WTC11 (cell line): Measurements from ENCODE around the gene IGF2BP3. TPM values are rescaled to one million over a fixed set of nuclear protein-coding genes. Genes with fewer than 3 reads are reported as not detected.
A peak's percentile ranks its signal among the peaks of the same experiment; 100 is the strongest.

Source experiments
- ATAC-seq: fragments of 200-7000 bp; cut with Tn5 transposase; 2 replicates; pipeline ENCODE4 v1.10.0; 2021; ENCODE audit warnings: mild to moderate bottlenecking, moderate library complexity
- CTCF ChIA-PET: fragments of 300-600 bp; sonication (Branson Sonifier 250); formaldehyde crosslinking; loops from one replicate; lab custom pipeline; 2021; ENCODE audit warnings: antibody characterized with exemption; lab: Charles Lee
- POLR2A ChIA-PET: fragments of 350-600 bp; sonication (Branson Sonifier 250); formaldehyde crosslinking; loops from one replicate; lab custom pipeline; 2021; ENCODE audit warnings: antibody characterized with exemption; lab: Charles Lee
- DNase-seq: peaks from one replicate; pipeline ENCODE4 v3.0.0; 2021; ENCODE audit warnings: low spot score
- H3K27ac Mint-ChIP-seq: 2 replicates; pipeline ENCODE4 v1.8.0; 2021; ENCODE audit warnings: mixed read lengths
- H3K27me3 Mint-ChIP-seq: 2 replicates; pipeline ENCODE4 v1.8.0; 2021; ENCODE audit warnings: low read depth, mild to moderate bottlenecking, moderate library complexity, mixed read lengths
- H3K36me3 Mint-ChIP-seq: 2 replicates; pipeline ENCODE4 v1.8.0; 2021; ENCODE audit warnings: mixed read lengths
- H3K4me1 Mint-ChIP-seq: 2 replicates; pipeline ENCODE4 v1.8.0; 2022; ENCODE audit warnings: mixed read lengths
- H3K4me3 Mint-ChIP-seq: 2 replicates; pipeline ENCODE4 v1.8.0; 2021; ENCODE audit warnings: mild to moderate bottlenecking, moderate library complexity, mixed read lengths
- H3K9me3 Mint-ChIP-seq: 2 replicates; pipeline ENCODE4 v1.8.0; 2021; ENCODE audit warnings: mixed read lengths
- CTCF ChIP-seq: fragments of 200-600 bp; IDR thresholded peaks from 2 replicates; pipeline ENCODE4 v1.8.0; 2022; ENCODE audit warnings: antibody characterized with exemption
- E2F1 ChIP-seq: sonication (generic); formaldehyde crosslinking; IDR thresholded peaks from 2 replicates; pipeline ENCODE4 v1.8.0; 2022; ENCODE audit warnings: mild to moderate bottlenecking, missing genetic modification reagents
- ESRRA ChIP-seq: sonication (generic); formaldehyde crosslinking; IDR thresholded peaks from 2 replicates; pipeline ENCODE4 v1.8.1; 2022; ENCODE audit warnings: mild to moderate bottlenecking, missing genetic modification reagents, borderline replicate concordance
- FOXJ3 ChIP-seq: sonication (generic); formaldehyde crosslinking; IDR thresholded peaks from 2 replicates; pipeline ENCODE4 v1.9.0; 2021; ENCODE audit warnings: missing genetic modification reagents, mild to moderate bottlenecking, borderline replicate concordance
- FOXP1 ChIP-seq: sonication (generic); formaldehyde crosslinking; IDR thresholded peaks from 2 replicates; pipeline ENCODE4 v1.8.0; 2022; ENCODE audit warnings: missing genetic modification reagents, mild to moderate bottlenecking, moderate library complexity, borderline replicate concordance
- HMGXB4 ChIP-seq: sonication (generic); formaldehyde crosslinking; IDR thresholded peaks from 2 replicates; pipeline ENCODE4 v1.8.1; 2023; ENCODE audit warnings: mild to moderate bottlenecking, moderate library complexity, missing genetic modification reagents
- JUN ChIP-seq: sonication (generic); formaldehyde crosslinking; IDR thresholded peaks from 2 replicates; pipeline ENCODE4 v1.8.0; 2023; ENCODE audit warnings: mild to moderate bottlenecking, missing genetic modification reagents
- KAT7 ChIP-seq: sonication (generic); formaldehyde crosslinking; IDR thresholded peaks from 2 replicates; pipeline ENCODE4 v1.8.1; 2023; ENCODE audit warnings: missing genetic modification reagents, mild to moderate bottlenecking, borderline replicate concordance
- NFE2L1 ChIP-seq: sonication (generic); formaldehyde crosslinking; IDR thresholded peaks from 2 replicates; pipeline ENCODE4 v1.8.1; 2023; ENCODE audit warnings: missing genetic modification reagents
- NR2C2 ChIP-seq: sonication (generic); formaldehyde crosslinking; IDR thresholded peaks from 2 replicates; pipeline ENCODE4 v1.8.0; 2022; ENCODE audit warnings: mild to moderate bottlenecking, missing genetic modification reagents
- PREB ChIP-seq: sonication (generic); formaldehyde crosslinking; IDR thresholded peaks from 2 replicates; pipeline ENCODE4 v1.8.1; 2022; ENCODE audit warnings: mild to moderate bottlenecking, missing genetic modification reagents, moderate library complexity, borderline replicate concordance
- PRRX2 ChIP-seq: fragments of 250-450 bp; sonication (Bioruptor Pico); IDR thresholded peaks from 2 replicates; pipeline ENCODE4 v1.8.0; 2021; ENCODE audit warnings: mild to moderate bottlenecking
- RELA ChIP-seq: sonication (generic); formaldehyde crosslinking; IDR thresholded peaks from 2 replicates; pipeline ENCODE4 v1.8.1; 2022; ENCODE audit warnings: missing genetic modification reagents, mild to moderate bottlenecking, borderline replicate concordance
- RORB ChIP-seq: fragments of 250-450 bp; sonication (Bioruptor Pico); IDR thresholded peaks from 2 replicates; pipeline ENCODE4 v1.9.0; 2021; ENCODE audit warnings: mild to moderate bottlenecking
- SMAD3 ChIP-seq: sonication (generic); formaldehyde crosslinking; IDR thresholded peaks from 2 replicates; pipeline ENCODE4 v1.8.0; 2022; ENCODE audit warnings: missing genetic modification reagents, mild to moderate bottlenecking, borderline replicate concordance
- TP53 ChIP-seq: sonication (generic); formaldehyde crosslinking; IDR thresholded peaks from 2 replicates; pipeline ENCODE4 v1.8.1; 2023; ENCODE audit warnings: mild to moderate bottlenecking, missing genetic modification reagents
- USF1 ChIP-seq: sonication (generic); formaldehyde crosslinking; IDR thresholded peaks from 2 replicates; pipeline ENCODE4 v1.8.0; 2022; ENCODE audit warnings: mild to moderate bottlenecking, missing genetic modification reagents
- USF2 ChIP-seq: sonication (generic); formaldehyde crosslinking; IDR thresholded peaks from 2 replicates; pipeline ENCODE4 v1.8.1; 2023; ENCODE audit warnings: mild to moderate bottlenecking, missing genetic modification reagents, moderate library complexity
- ZNF281 ChIP-seq: sonication (generic); formaldehyde crosslinking; IDR thresholded peaks from 2 replicates; pipeline ENCODE4 v1.8.0; 2023; ENCODE audit warnings: mild to moderate bottlenecking, missing genetic modification reagents
- ZNF396 ChIP-seq: fragments of 250-450 bp; sonication (Bioruptor Pico); IDR thresholded peaks from 2 replicates; pipeline ENCODE4 v1.8.0; 2021; ENCODE audit warnings: mild to moderate bottlenecking, moderate library complexity, borderline replicate concordance
- ZNF532 ChIP-seq: fragments of 250-450 bp; sonication (Bioruptor Pico); IDR thresholded peaks from 2 replicates; pipeline ENCODE4 v1.9.0; 2021; ENCODE audit warnings: mild to moderate bottlenecking, borderline replicate concordance
- ZSCAN18 ChIP-seq: fragments of 250-450 bp; sonication (Bioruptor Pico); IDR thresholded peaks from 2 replicates; pipeline ENCODE4 v2.1.2; 2022; ENCODE audit warnings: mild to moderate bottlenecking, moderate library complexity
- total RNA-seq: library from RNA; stranded (reverse); gene quantifications from 3 replicates; pipeline ENCODE4 v1.2.3, GENCODE V29; 2021

IGF2BP3 gene
- total RNA-seq, 1 experiment from 2014 or later = 129 TPM

GRCh38 chr7:23430893-23431259 is 39.4 kb downstream of the IGF2BP3 start (continued):
- TF ChIP-seq CTCF = no peak
- no peak for TF ChIP-seq ESRRA (CRISPR knock-in tag)
- no peak for TF ChIP-seq FOXP1 (CRISPR knock-in tag)
- TF ChIP-seq TP53 (CRISPR knock-in tag) = no peak
- no peak for TF ChIP-seq SMAD3 (CRISPR knock-in tag)
- no peak for TF ChIP-seq FOXJ3 (CRISPR knock-in tag)
- no peak for TF ChIP-seq E2F1
- no peak for TF ChIP-seq JUN
- no peak for TF ChIP-seq USF2
- TF ChIP-seq ZNF396 = no peak
- no peak for TF ChIP-seq NR2C2

GRCh38 chr7:23426876-23427275 is 43.4 kb downstream of the IGF2BP3 start:
- H3K27me3 Mint-ChIP-seq = no peaks in the 10 kb centered on the region
- H3K36me3 Mint-ChIP-seq = no peaks in the 10 kb centered on the region
- H3K27ac Mint-ChIP-seq = peak overlapping the region; percentile 88
- H3K9me3 Mint-ChIP-seq = no peaks in the 10 kb centered on the region
- ChIA-PET POLR2A (no interaction called here), CTCF (no interaction called here)
- DNase-seq (no peak), ATAC-seq (no peak)
- H3K4me1 Mint-ChIP-seq = peaks cover 49% of the 10 kb centered on the region
- H3K4me3 Mint-ChIP-seq = no peak overlapping the region
- no peak for TF ChIP-seq ZSCAN18 (CRISPR knock-in tag)
- no peak for TF ChIP-seq RORB
- no peak for TF ChIP-seq NFE2L1 (CRISPR knock-in tag)
- TF ChIP-seq PRRX2 (CRISPR knock-in tag) = no peak
- TF ChIP-seq HMGXB4 (CRISPR knock-in tag) = no peak
- TF ChIP-seq PREB (CRISPR knock-in tag) = no peak
- no peak for TF ChIP-seq USF1 (CRISPR knock-in tag)
- TF ChIP-seq RELA = no peak
- TF ChIP-seq ZNF281 (CRISPR knock-in tag) = no peak
- TF ChIP-seq ZNF532 (CRISPR knock-in tag) = no peak
- no peak for TF ChIP-seq KAT7 (CRISPR knock-in tag)
